ENCODE results near the gene B3GNT2. TPM values are rescaled to one million over a fixed set of nuclear protein-coding genes. Genes with fewer than 3 reads are reported as not detected.
"Not testable (repeated sequence)": the region's sequence is repeated elsewhere in the genome, so short reads cannot be mapped to it uniquely, and the experiment has no call there.

B3GNT2 gene
- polyA plus RNA-seq (2013, experiment 1 of 2; ENCODE audit: insufficient read length): 9.7 TPM
- 10.7 TPM for polyA plus RNA-seq (2013, experiment 2 of 2; ENCODE audit: insufficient read length)

GRCh38 chr2:62195421-62196277, at the start of gene B3GNT2:
Gene B3GNT2, plus strand, starts transcription at chr2:62196115. Its CDS starts 26,106 bp downstream, at chr2:62222221.
- peak; percentile 79 for DNase-seq

DNA sequence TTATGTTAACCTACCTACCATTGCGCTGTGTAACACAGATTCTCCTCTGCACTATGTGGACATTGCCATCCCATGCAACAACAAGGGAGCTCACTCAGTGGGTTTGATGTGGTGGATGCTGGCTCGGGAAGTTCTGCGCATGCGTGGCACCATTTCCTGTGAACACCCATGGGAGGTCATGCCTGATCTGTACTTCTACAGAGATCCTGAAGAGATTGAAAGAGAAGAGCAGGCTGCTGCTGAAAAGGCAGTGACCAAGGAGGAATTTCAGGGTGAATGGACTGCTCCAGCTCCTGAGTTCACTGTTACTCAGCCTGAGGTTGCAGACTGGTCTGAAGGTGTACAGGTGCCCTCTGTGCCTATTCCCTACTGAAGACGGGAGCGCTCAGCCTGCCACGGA, 49.1 kb upstream of the B3GNT2 start:
- not testable (repeated sequence) for DNase-seq

- DNase-seq: peak; percentile 64
Measured at GRCh38 chr2:62147610-62148301, 48.2 kb upstream of the B3GNT2 start.

DNA sequence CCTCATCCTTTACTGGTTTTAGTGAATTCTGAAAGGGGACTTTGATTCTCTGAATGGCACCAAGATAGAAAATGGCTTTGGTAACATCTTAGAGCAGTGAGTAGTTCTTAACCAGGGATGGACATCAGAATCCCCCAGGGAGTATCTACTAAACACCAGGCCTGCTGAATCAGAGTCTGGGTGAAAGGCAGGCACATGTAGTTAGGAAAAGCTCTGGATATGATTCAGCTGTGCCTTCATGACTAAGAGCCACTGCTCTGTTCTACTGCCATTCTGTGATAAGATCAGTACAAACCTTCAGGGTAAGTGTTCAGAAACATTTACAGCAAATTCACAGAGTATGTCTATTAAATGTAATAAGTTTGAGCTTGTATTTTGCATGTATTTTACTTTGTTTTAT, 46.2 kb upstream of the B3GNT2 start:
- DNase-seq: peak; percentile 93

DNA sequence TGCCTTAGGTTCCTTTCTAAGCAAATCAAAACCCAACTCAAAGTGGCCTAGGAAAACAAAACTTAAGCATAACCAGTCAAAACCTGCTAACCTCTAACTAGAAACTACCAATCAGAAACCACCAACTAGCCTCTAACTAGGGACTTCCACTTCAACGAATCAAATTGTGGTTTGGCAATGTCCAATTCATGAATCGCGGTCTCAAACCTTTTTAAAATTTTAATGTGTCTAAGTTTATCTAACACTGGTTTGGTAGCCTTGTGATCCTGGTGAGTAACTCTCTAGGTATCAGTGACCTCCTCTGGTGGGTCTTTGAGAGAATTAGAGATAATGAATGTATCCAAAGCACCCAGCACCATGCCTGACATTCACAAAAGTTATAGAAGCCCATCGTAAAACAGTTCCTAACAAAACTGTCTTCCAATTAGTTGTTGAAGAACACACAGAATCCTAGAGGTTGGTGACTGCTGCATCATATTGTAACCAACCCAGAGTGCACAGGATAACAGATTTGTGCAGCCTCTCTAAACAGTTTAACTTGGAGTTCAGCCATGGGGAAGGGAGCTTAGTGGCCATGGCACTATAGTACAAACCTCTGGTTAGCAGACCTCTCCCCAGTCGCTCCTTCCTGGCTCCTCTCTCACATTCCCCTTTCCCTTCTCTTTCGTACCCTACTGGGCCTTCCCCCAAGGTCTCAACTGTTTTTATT, 45.2 kb upstream of the B3GNT2 start:
- DNase-seq: no peak

GRCh38 chr2:62151306-62151638, 44.6 kb upstream of the B3GNT2 start:
- DNase-seq: no peak

- no peak for DNase-seq
Measured at GRCh38 chr2:62152000-62152399, 43.9 kb upstream of the B3GNT2 start.

GRCh38 chr2:62156861-62157496, 38.9 kb upstream of the B3GNT2 start:
- no peak for DNase-seq

- no peak for DNase-seq
Measured at GRCh38 chr2:62158444-62159121, 37.3 kb upstream of the B3GNT2 start.

GRCh38 chr2:62160691-62161090, 35.2 kb upstream of the B3GNT2 start:
- DNase-seq: not testable (repeated sequence)

DNA sequence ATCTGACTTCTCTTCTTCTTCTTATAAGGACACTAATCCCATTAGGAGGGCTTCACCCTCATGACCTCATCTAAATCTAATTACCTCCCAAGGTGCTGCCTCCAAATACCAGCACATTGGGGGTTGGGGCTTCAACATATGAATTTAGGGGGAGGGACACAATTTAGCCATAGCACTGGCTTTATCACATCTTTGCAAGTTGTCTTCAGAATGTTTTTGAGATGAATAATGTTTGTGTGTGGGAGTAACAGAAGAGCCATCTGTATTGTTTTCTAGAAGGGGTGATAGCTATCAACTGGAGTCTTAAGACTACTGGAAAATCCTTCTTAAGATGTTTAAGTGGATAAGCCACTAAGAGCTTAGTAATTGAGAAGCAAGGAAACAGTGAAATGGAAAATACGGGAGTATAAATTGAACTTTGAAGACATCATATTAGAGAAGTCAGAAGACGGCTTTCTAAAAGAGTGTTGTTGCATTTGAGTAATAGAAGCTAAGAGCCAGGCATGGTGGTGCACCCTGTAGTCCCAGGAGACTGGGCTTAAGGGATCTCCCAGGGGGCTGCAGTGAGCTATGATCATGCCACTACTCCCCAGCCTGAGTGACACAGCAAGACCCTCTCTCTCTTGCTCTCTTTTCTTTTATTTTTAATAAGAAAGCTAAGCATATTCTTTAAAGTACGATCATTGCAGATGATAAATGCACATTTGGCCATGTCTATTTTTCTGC, 32.6 kb upstream of the B3GNT2 start:
- DNase-seq: no peak

DNA sequence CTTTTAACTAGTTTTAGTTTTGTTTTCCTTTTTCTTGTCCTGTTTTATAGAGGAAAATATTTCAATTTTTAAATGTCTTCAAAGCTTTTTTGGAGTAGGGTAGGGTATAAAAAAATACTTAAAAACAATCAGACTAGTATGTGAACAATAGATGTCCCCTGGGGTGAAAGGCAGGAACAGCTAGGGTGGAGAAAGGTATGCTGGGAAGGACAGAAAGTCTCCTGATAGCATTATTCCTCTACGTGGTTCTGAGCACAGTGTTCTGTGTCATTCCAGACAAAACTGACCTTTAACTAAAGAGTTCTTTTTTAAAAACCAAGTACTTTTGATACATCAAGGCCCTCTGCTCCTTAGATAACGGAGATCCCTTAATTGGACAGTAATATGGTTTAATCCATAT, 32.1 kb upstream of the B3GNT2 start:
- no peak for DNase-seq

DNA sequence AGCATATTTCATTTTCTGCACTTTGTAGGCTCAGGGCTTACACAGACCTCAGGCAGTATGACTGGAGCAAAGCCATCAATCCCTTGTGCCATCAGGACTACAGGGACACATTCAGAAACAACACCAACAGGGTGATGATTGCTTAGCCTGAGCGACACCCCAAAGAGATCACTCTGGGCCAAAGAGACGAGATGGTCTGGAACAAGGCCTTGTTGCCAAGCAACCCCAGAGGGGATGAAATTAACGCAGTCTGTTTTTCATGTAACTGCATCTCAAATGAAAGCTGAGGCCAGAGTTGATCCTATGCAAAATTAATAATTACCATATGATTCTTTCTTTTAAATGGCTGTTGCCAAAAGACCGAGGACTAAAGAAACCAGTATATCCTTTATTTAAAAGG, 20.2 kb upstream of the B3GNT2 start:
- DNase-seq: no peak

GRCh38 chr2:62176801-62177200, 19.1 kb upstream of the B3GNT2 start:
- DNase-seq: no peak

DNA sequence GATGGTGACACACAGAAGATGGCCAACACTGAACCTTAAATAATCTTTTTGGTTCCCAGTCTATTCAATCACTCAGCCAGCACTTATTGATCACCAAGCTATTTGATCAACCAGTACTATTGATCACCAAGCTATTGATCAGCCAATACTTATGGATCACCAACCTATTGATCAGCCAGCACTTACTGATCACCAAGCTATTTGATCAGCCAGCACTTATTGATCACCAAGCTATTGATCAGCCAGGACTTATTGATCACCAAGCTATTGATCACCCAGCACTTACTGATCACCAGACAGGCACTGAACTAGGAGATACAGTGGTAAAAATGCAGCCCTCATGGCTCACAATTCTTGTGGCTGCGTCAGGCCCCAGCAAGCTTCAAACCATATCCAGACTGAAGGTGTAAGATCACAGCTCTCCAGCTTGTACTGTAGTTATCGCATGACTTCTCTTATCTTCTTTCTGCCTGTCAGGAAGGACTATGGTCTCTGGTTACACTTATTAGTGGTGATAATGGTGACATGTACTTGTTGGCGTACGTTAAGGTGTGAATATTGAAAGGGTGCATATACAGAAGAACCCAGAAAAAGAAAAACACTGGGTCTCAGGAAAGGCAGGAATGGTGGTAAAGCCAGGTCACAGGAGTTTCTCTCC, 18.4 kb upstream of the B3GNT2 start:
- no peak for DNase-seq

GRCh38 chr2:62178741-62179271, 17.1 kb upstream of the B3GNT2 start:
- peak; percentile 22 for DNase-seq

DNA sequence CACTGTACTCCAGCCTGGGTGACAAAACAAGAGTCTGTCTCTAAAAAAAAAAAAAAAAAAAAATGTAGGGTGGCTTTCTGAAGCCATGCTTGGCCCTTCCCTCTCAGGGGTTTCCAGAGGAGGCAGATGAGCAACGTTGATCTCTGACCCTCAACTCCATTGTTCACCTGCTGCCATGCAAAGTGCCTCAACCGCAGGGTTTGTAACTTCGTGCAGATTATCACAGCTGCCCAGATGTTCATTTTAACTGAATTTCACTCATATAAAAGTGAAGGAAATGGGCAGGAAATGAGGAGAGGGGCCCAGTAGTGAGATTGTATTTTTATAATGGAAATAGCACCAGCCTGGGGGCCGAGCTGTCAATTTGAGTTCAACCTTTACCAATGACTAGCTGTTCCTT, 14.9 kb upstream of the B3GNT2 start:
- no peak for DNase-seq

DNA sequence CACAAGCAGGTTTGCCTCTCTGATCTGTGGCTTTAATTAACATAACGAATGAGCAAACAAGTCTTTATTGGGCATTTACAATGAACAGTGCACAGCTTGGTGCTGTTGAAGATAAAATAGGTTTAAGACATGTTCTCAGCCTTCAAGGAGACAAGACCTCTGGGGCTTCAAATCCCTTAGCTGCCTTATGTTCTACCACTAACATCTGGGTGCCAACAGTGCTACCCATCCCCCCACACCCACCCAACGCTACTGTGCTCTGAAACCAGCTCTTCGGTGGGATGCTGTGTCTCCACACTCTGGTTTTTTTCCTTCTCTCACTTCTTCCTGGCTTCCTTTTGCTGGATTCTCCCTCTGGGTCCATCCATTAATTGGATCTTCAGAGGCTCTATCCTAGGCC, 14.1 kb upstream of the B3GNT2 start:
- DNase-seq: no peak

- peak; percentile 22 for DNase-seq
Measured at GRCh38 chr2:62184512-62185230, 11.2 kb upstream of the B3GNT2 start.
